Upper lobe of left lung (tissue), 4 donors: ENCODE measurements around the gene C3orf85.

Experiments used
- POLR2A ChIP-seq, 4 donors: fragments of 450-650 bp; IDR thresholded peaks; one replicate each; pipeline ENCODE4 v1.5.1; 2016 to 2017; ENCODE audit warnings: antibody characterized with exemption in 4 of 4, mild to moderate bottlenecking in 2 of 4
- POLR2AphosphoS5 ChIP-seq, 2 donors: sonication (generic); formaldehyde crosslinking; IDR thresholded peaks; one replicate each; pipeline ENCODE4 v1.5.1; 2017; ENCODE audit warnings: antibody characterized with exemption in 2 of 2
- TF ChIP-seq, protein P1 (sequence below), 6 experiments: fragments of 450-650 bp in 4 of 6; fragments of 200-600 bp in 2 of 6; sonication (generic) in 2 of 6; IDR thresholded peaks; one replicate each; pipeline ENCODE4 v1.5.1; 2016 to 2019; ENCODE audit warnings: antibody characterized with exemption in 6 of 6

DNA sequence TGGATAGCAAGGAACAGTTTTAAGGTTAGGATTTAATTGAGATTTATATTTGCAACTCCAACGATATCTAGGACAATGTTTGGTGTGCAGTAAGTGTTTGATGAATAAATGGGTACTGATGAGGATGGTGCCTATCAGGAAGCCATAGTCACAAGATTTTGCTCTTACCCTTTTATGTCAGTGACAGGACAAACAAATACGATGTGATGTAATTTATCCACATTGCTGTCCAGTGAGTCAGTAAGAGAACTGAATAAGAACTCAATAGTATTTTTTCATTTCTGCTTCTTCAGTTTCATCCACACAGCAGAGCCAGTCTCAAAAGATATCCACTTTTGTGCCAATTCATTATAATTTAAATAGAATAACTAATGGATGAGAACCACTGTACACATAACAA, 18.5 kb downstream of the C3orf85 start:
- TF ChIP-seq POLR2A (IDR thresholded peaks at IDR 0.05): no peak
- TF ChIP-seq POLR2AphosphoS5 (IDR thresholded peaks at IDR 0.05): no peak
- TF ChIP-seq, protein P1, sequence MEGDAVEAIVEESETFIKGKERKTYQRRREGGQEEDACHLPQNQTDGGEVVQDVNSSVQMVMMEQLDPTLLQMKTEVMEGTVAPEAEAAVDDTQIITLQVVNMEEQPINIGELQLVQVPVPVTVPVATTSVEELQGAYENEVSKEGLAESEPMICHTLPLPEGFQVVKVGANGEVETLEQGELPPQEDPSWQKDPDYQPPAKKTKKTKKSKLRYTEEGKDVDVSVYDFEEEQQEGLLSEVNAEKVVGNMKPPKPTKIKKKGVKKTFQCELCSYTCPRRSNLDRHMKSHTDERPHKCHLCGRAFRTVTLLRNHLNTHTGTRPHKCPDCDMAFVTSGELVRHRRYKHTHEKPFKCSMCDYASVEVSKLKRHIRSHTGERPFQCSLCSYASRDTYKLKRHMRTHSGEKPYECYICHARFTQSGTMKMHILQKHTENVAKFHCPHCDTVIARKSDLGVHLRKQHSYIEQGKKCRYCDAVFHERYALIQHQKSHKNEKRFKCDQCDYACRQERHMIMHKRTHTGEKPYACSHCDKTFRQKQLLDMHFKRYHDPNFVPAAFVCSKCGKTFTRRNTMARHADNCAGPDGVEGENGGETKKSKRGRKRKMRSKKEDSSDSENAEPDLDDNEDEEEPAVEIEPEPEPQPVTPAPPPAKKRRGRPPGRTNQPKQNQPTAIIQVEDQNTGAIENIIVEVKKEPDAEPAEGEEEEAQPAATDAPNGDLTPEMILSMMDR (IDR thresholded peaks at IDR 0.05): no peak
